ENCODE results near the gene KLHL40.
"Not testable (repeated sequence)": the region's sequence is repeated elsewhere in the genome, so short reads cannot be mapped to it uniquely, and the experiment has no call there.

KLHL40 gene

DNA sequence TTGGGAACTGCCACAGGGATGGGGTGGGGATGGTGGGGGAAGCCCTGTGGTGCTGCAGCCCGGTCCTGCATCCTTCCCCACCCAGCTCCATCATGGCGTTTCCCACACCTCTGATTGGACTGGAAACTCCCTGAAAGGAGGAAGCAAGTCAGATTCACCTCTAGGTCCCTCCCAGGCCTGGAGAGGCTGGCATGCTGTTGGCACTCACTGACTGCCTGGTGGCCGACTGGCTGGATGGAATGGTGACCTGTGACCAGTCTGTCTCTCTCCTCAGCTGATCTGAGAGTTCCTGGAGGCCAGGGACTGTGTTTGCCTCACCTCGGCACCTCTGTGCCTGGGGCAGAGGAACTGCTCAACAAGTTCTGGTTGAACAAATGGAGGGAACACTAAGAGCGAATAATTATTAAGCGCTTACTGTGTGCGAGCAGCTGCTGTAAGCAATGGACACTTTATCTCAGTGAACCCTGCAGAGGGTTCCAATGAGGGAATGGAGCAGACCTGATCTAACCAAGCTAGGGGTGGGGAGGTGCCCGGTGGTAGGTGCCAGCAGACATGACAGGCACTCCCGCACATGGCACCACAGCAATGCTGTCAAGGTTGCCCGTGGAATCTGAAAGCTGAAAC lies 20.7 kb downstream of the KLHL40 start:
- no peak for DNase-seq

DNA sequence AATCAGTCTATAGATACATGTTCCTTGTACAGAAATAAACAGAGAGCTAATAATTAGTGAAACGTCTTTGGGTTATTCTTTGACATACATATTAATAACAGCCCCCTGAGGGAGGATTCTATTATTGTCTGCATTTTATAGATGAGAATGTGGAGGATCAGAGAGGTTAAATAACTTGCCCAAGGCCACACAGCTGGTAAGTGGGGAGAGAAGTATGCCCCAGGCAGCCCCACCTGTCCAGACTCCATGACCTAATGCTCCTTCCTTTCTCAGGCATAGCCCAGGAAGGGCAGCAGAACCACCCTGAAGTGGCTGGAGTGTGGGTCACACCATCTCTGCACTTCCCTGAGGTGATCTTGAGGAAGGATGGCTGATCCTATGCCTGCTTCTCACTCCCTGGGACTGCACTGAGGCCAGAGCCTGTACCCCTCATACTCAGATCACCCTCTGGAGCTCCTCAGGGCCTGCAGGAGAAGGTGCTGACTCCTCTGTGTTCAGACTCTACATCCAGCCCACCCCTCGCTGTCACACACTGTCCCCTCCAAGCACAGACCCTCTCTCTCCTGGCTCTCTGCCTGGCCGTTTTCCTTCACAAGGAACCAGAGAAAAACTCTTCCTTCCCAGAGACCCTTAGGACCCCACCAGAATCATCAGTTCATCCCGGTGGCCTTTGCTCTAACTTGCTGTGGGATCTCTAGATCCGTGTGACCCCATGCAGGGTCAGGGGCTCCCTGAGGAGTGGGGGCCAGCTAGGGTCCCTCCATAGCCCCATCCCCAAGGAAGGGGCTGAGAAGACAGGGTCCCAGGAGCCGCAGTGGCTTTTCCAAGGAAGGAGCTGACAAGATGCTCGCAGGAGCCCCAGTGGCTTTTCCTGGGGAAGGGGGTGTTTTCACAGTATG lies 21.6 kb downstream of the KLHL40 start:
- no peak for DNase-seq

DNA sequence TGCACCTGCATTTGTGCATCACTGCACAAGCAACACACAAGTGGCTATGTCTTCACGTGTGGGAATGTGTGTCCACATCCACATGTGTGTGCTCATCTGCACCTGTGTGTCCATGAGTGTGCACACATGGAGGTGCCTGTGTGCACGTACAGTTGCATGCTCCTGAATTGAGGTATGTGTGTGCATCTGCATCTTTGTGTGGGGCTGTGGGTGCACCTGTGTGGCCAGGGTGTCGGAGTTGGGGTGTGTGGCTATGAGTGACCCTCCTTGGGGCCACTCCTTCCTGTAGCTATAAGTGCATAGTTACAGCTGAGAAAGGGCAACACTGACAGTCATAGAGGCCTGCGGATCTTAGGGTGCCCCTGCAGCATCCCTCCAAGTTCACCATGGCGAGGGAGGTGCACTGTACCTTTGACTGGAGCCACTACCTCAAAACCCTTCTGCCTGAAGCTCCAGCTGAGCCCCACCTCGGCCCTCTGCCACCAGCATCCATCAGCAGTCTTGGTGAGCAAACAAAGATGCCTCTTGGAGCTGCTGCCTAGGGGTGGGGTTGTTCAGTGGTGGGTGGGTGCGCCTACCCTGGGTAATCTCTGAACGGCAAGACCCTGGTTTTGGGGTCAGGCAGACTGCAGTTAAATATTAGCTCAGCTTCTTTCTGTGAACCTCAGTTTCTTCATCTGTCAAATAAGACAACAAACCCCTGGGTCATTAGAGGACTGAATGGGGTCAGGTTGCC lies 22.5 kb downstream of the KLHL40 start:
- no peak for DNase-seq

DNA sequence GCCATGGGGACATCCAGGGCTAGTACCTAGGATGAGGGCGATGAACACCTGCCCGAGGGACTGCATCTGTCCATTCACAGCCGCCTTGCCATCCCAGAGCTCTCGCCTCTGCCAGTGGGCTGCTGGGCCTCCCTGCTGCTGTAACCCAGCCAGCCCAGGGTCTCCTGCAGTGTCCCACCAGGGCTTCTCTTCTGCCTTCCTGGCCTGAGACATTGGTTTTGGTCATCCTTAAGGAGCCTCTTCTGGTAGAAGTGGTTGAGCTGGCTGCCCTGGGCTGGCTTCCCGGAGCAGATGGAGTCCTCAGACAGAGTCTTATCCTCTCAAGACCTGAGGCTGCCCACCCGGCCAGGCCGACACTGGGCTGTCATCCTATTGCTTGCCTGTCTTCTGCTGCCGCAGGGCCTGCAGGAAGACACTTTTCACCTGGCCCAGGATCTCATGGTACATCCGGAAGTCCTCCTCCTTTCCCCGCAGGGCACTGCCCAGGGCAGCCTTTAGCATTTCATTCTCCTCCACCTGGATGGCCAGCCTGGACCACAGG lies 23.3 kb downstream of the KLHL40 start:
- no peak for DNase-seq

DNA sequence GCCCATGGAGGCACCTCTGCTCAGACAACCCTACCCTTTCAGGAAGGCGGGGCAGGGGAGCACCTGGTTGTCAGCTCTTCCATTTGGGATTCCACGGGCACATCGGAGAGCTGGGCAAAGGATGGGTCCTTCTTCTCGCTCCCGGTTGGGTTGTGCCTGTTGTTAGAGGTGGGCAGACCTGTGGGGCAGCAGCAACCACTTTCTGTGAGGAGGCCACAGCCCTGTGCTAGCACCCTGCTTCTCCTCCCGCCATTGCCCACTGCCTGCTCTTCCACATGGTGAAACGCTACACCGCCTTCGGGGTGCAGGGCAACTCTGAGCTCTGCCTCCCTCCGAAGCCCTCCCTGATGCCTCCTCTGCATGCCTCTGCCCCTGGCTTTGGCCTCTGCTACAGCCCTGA lies 24.3 kb downstream of the KLHL40 start:
- no peak for DNase-seq

DNA sequence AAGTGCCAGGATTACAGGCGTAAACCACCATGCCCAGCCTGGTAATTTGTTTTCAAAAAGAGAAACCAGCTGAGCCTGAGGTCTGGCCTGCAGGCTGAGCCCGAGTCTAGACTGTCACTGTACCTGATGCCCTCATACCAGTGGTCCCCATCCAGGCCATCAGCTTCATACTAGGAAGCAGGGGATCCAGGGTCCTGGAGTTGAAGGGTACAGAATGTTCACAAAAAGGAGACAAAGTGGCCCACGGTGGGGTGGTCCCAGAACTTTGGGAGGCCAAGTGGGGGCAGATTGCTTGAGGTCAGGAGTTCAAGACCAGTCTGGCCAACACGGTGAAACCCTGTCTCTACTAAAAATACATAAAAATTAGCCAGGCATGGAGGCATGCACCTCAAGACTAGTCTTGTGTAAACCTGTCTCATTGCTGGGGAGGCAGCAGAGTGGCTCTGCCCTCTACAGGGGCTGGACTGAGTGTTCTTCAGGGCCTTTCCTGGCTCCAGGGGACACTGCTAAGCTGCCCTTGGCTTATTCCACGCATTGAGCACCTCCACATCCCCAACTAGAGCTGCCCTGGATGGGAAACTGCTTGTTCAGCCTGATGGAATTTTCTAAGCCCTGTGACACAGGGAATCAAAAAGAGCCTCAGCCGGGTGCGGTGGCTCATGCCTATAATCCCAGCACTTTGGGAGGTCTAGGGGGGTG lies 25.1 kb downstream of the KLHL40 start:
- no peak for DNase-seq

DNA sequence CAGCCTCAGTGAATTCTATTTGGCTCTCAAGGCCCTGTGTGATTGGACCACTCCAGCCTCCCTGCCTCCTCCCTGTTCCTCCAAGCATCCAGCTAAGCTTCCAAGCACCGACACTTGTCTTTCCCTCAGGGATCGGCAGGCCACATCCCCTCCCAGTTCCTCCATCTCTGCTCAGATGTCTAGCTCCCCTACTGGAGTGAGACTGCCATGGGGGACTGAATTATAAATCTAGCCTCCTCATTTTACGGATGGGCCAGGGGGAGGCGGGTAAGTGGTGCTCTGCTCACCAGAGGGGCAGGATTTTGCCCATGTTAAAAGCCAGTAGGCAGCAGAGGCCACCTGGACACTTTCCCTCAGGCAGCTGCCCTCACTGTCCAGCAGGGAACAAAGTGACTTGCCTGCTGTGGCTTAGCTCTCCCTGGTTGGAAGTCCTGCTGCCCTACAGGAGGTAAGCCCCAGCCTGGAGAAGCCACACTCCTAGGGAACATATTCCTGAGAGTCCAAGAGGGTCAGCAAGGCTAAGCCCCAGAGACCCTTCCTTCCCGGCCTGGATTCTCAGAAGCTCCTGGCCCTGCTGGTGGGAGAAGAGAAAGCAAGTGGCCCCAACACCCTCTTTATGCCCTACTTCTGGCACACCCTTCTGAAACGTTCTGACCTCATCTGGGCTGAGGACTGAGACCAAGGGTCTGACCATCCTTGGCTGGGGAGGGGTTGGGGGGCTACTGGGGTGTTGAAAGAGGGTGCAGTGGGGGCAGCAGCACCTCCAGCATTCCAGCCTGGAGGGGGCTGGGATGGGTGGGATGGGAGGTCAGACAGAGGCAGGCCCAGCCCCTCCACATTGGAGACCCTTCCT lies 26.4 kb downstream of the KLHL40 start:
- DNase-seq, result no peak

DNA sequence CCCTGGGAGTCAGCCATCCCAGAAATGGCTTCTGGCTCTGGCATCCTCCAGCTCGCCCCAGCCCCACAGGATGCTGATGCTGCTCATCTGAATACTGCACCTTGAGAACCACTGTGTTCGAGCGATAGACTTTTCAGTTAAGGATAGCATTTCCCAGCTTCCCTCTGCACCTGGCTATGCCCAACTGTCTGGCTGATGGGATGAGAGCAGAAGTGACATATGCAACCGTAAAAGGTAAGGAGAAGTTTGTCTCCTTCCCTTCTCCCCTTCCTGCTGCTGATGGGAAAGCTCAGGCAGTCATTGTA lies 27.0 kb downstream of the KLHL40 start:
- no peak for DNase-seq

DNA sequence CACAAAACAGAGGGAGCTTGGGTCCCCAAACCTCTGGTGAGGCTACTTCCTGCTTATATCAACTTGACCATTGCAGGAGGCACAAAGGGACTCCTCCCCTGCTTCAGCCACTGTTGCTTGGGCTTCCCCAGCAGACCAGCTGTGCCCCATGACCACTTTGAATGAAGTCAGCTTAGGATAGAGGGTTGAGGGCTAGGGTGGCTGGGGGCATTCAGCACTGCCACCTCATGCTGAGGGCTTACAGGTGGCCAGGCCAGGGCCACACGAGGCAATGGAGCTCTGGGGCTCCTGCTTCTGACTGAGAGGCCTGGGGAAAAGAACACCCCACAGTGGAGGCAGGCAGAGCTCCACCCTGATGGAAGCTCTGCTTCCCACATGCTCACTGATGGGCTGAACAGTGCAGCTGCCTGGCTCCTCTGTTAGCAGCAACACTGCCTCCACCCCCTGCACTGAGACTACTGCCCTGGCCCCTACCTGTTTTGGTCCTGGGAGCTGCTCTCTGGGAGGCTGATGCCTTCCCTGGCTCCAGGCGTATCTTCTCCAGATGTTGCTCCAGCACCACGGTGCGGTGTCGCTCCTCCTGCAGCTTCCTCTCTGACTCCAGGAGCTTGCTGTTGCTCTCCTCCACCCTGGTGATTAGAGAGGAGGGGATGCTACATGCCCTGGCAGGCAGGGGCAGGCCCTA lies 27.5 kb downstream of the KLHL40 start:
- DNase-seq, result no peak

DNA sequence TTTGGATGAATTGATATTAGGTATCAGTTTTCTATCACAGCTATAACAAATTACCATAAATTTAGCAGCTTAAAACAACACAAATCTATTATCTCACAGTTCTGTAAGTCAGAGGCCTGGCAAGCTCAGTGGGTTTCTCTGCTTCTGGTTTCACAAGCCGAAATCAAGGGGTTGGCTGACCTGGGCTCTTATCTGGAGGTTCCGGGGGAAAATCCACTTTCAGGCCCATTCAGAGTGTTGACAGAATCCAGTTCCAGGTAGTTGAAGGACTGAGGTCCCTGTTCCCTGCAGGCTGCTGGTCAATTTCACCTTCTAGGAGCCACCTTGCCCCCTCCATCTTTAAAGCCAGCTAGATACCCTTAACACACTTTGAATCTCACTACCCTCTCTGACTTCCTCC lies 28.4 kb downstream of the KLHL40 start:
- DNase-seq, result no peak

DNA sequence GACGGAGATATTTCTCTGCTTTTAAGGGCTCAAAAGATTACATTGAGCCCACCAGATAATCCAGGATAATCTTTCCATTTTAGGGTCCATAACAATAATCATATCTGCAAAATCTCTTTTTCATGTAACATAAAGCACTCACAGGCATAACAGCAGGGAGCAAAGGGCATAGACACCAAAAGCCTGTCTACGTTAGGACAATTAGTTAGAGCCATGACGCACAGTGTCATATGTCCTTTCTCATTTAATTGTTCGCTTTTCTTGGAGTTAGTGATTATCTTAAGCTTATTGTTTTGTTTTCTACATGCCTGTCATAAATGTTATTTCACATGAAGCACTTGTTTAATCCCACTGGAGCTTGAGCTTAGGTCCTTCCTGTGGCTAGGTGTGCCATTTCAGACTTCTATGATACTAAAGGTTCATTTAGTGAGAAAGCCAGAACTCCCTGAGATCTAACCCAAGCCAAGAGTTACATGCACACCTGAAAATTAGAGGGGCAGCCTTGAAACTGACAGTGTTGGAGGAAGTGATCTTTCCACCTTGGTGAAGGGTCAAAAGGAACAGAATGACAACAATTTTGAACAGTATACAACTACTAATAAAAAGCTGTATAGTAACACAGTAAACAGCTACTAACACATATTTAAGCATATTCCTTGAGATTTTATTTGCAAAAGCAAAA lies 29.0 kb downstream of the KLHL40 start:
- DNase-seq, result no peak

DNA sequence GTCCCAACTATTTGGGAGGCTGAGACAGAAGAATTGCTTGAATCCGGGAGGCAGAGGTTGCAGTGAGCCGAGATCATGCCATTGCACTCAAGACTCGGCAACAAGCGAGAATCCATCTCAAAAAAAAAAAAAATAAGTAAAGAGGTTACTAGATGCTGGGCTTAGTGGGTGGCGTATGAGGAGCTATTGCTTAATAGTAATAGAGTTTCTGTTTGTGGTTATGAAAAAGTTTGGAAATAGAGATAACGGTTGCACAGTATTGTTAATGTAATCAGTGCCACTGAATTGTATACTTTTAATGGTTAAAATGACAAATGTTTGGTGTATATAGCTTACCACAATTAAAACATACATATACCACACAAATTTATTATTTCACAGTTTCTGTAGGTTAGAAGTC lies 32.0 kb downstream of the KLHL40 start:
- DNase-seq, result no peak

DNA sequence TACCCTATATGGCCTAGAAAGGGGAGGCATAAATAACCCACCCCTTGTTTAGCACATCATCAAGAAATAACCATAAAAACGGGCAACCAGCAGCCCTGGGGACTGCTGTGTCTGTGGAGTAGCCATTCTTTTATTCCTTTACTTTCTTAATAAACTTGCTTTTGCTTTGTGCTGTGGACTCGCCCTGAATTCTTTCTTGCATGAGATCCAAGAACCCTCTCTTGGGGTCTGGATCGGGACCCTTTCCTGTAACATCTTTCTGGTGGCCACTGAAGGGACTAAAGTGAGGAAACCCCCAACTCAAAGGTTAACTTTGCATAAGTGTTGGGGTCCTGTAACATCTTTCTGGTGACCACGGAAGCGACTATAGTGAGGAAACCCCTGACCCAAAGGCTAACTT lies 33.0 kb downstream of the KLHL40 start:
- DNase-seq, result no peak

DNA sequence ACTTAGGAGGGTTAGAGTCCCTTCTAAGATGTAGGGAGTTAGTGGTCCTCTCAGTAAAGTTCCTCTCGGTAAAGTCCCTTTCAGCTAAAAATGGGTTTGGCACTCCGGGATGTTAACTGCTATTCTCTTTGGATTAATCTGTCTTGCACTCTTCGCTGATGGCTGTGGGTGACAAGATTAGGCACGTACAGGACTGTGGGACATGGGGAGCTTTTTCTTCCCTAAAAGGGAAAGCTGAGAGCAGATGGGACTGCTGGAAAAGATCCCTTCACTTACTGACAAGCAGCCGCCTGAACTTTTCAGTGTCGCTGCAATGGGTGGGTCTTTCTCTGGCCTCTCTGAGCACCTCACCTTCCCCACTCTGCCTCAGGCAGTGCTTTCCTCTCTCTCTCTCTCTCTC lies 33.7 kb downstream of the KLHL40 start:
- DNase-seq, result no peak

DNA sequence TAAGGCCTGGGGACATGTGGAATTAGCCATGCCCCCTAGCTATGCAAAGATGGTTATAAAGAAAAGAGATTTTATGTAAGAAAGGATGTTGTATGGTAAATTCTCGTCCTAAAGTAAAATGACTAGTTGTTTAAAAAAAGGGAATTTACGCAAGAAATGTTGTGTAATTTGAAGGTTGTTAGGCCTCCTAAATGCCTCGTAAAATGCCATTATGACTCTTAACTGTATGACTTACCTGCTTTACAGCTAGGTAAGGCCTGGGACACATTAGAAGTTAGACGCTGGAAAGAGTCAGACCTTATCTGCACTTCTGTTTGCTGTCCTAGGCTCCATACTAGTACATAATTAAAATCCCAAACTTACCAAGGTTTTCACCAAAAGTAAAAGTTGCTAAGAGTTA lies 34.8 kb downstream of the KLHL40 start:
- DNase-seq, result no peak

DNA sequence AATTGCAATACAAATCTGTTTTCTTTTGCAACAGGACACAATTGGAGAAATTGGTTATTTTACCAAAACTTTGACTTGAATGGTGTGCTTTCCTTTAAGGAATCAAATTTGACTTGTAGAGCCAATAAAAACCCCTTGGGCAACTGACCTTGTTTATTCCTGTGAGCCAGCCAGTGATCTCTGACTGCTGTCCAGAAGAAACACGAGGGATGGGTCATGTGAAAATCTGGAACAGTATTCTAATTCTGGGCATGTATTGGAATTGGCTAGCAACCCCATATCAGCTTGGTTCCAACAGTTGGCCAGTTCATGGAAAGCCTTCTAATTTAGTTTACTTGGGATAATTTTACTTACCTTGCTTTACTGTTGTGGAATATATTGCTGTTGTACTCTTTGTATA lies 36.4 kb downstream of the KLHL40 start:
- DNase-seq, result no peak

DNA sequence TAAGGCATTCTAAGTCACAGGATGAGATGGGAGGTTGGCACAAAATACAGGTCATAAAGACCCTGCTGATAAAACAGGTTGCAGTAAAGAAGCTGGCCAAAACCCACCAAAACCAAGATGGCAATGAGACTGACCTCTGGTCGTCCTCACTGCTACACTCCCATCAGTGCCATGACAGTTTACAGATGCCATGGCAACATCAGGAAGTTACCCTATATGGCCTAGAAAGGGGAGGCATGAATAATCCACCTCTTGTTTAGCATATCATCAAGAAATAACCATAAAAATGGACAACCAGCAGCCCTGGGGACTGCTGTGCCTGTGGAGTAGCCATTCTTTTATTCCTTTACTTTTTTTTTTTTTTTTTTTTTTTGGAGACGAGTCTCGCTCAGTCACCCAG lies 37.1 kb downstream of the KLHL40 start:
- DNase-seq, result not testable (repeated sequence)

DNA sequence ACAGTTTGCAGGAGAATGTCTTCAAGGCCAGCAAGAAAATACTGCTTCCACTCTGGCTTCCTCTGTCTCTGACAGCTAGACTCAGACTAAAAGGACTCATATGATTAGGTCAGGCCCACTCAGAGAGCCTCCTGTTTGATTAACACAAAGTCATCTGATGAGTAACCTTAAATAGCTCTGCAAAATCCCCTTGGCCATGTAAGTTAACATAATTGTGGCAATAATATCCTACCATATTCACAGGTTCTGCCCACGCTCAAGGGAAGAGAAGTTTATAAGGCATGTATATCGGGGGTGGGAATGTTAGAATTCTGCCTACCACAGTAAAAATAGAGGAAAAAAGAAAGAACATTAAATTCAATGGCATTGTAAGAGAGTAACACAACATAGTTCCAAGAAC lies 37.9 kb downstream of the KLHL40 start:
- DNase-seq, result no peak

DNA sequence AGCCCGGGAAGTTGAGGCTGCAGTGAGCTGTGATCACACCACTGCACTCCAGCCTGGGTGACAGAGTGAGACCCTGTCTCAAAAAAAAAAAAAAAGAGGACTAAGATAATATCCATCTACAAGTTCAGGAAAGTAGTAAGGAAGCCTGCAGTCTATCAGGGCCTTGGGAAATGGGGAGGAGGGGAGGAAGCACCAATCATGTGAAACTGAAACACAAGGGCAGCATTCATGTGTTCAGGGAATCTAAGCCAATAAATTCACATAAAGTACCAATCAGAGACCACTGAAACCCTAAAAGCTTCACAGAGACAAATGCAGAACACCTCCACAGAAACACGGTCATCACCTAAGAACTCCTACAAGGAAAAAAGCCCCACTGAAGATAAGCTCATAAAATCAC lies 40.1 kb downstream of the KLHL40 start:
- DNase-seq, result no peak

DNA sequence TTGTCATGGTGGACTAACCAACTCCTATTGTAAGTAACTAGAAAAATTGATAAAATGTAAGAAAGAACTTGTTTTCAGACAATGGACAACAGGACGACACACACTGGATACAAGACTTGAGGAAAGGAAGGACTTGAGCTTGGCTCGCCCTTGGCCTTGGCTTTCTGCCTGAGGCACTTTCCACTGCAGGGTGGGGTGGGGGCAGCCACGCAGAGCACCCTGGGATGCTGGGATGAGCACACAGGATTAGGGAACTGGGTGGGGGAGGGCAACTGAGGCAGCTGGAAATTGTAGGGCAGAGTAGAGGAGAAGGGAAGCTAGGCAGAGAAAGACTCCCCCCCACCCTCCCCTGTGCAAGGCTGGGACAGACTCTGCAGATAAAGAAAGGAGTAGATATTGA lies 42.7 kb downstream of the KLHL40 start:
- no peak for DNase-seq
